Vagina (tissue), 2 donors: ENCODE results near the gene WNT7B.

Source experiments
- CTCF ChIP-seq, 3 experiments: fragments of 450-650 bp in 2 of 3; fragments of 200-600 bp in 1 of 3; sonication (generic) in 1 of 3; IDR thresholded peaks; one replicate each; pipeline ENCODE4 v1.5.1; 2017 to 2019; ENCODE audit warnings: antibody characterized with exemption in 3 of 3, mild to moderate bottlenecking in 2 of 3, moderate library complexity in 2 of 3
- POLR2A ChIP-seq, 2 donors: fragments of 450-650 bp; IDR thresholded peaks; one replicate each; pipeline ENCODE4 v1.6.1; 2017; ENCODE audit warnings: antibody characterized with exemption in 2 of 2, mild to moderate bottlenecking in 2 of 2, moderate library complexity in 2 of 2
- POLR2AphosphoS5 ChIP-seq, 2 donors: sonication (generic); formaldehyde crosslinking; IDR thresholded peaks; one replicate each; pipeline ENCODE4 v1.9.0; 2017; ENCODE audit warnings: antibody characterized with exemption in 2 of 2, mild to moderate bottlenecking in 2 of 2, low read depth in 1 of 2; ENCODE audit not compliant: insufficient read depth in 1 of 2

GRCh38 chr22:45991098-45991497, 14.1 kb upstream of the WNT7B start:
- TF ChIP-seq POLR2A (IDR thresholded peaks at IDR 0.05) (no peak), CTCF (IDR thresholded peaks at IDR 0.05) (no peak), POLR2AphosphoS5 (IDR thresholded peaks at IDR 0.05; ENCODE audit: insufficient read depth in 1 of 2, low read depth in 1 of 2) (no peak)
